ENCODE results near the gene KLHDC7A. TPM values are rescaled to one million over a fixed set of nuclear protein-coding genes. Genes with fewer than 3 reads are reported as not detected.

KLHDC7A gene
- total RNA-seq, 1 experiment from 2014 or later = not detected

DNA sequence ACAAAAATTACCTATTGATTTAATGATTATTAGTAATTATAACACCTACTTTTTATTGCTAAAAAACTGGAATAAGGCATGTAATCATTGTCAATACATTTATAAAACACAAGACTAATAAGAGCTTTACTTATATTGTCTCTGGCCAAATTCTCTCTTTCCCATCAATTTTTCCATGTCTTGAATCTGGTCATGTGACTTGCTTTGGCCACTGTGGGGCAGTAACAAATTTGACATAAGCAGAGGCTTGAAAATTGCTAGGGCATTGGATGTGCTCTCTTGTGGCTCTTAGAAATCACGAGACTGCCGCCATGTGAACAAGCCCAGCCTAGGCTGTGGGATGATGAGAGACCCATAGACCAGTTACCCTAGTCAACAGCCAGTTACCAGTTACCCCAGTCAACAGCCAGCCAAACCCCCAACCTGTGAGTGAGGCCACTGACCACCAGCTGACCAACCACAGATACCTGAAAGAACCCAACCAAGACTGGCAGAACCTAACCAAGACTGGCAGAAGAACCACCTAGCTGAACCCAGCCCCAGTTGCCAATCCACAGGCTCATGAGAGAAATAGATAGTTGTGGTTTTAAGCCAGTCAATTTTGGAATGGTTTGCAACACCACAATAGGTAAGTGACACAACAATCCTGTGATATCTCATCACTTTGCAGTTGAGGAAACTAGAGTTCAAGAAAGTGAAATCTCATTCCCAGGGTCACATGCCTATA, 8.8 kb downstream of the KLHDC7A start:
- no TSS peak for BruUV-seq (replicated peaks)
- ChIA-PET CTCF (no interaction called here), POLR2A (ENCODE audit: unreplicated experiment) (no interaction called here)
- H3K4me1 ChIP-seq (ENCODE audit: insufficient read depth, low read length) = no peaks in the 10 kb centered on the region
- H3F3A ChIP-seq (ENCODE audit: low read length, unreplicated experiment) = no peaks in the 10 kb centered on the region
- DNase-seq = no peak
- no peak overlapping the region for H3K4me3 ChIP-seq (ENCODE audit: low read length)
- peaks cover 41% of the 10 kb centered on the region for H3K27me3 ChIP-seq (ENCODE audit: low read length)
- TF ChIP-seq CTCF (conservative IDR thresholded peaks at IDR 0.05; ENCODE audit: low read depth, low read length) (no peak), EZH2phosphoT487 (IDR thresholded peaks at IDR 0.05; ENCODE audit: borderline replicate concordance, low read length) (no peak), EZH2 (IDR thresholded peaks at IDR 0.05; ENCODE audit: low read length, unreplicated experiment) (no peak)
- H3K36me3 ChIP-seq (ENCODE audit: low read depth, low read length) = no peaks in the 10 kb centered on the region
- H3K9me3 ChIP-seq (ENCODE audit: low read length) = no peaks in the 10 kb centered on the region
- no peak overlapping the region for H3K9ac ChIP-seq (ENCODE audit: low read length)
- no peaks in the 10 kb centered on the region for H4K20me1 ChIP-seq (ENCODE audit: low read length)
- no peak overlapping the region for H2AFZ ChIP-seq (ENCODE audit: low read length)
- ATAC-seq = no peak
- H3K79me2 ChIP-seq (ENCODE audit: low read length) = no peaks in the 10 kb centered on the region
- no peak overlapping the region for H3K4me2 ChIP-seq (ENCODE audit: low read length)
- no peak overlapping the region for H3K27ac ChIP-seq (ENCODE audit: low read length)
- intact Hi-C loops (cut with micrococcal nuclease) = no loop called here
- no peaks in the 10 kb centered on the region for H3K9me2 ChIP-seq (replicated peaks; ENCODE audit: low read length)

DNA sequence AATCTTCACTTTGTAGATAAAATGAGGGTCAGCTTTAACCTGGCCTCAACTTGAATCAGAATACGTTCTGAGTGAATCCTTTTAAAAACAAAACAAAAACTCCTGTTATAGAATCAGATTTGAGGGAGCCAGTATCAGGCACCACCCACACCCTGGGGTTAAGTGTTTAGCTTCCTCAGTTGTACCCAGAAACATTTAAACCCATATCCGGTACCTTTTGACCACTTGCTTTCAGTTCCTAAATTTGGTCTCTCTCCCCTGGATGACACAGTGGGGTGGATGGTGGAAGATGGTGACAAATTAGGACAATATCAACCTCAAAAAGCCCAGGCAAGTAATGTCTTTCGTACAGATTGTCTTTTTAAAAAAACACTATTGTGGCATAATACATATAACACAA, 10.4 kb downstream of the KLHDC7A start:
- no peak overlapping the region for H3K4me3 ChIP-seq (ENCODE audit: low read length)
- H3K36me3 ChIP-seq (ENCODE audit: low read depth, low read length) = no peaks in the 10 kb centered on the region
- BruUV-seq (replicated peaks) = no TSS peak
- H3K9me3 ChIP-seq (ENCODE audit: low read length) = no peaks in the 10 kb centered on the region
- intact Hi-C loops (cut with micrococcal nuclease) = no loop called here
- H3K4me1 ChIP-seq (ENCODE audit: insufficient read depth, low read length) = no peaks in the 10 kb centered on the region
- no peak overlapping the region for H3K27ac ChIP-seq (ENCODE audit: low read length)
- H3F3A ChIP-seq (ENCODE audit: low read length, unreplicated experiment) = no peaks in the 10 kb centered on the region
- H3K9ac ChIP-seq (ENCODE audit: low read length) = no peak overlapping the region
- H3K9me2 ChIP-seq (replicated peaks; ENCODE audit: low read length) = no peaks in the 10 kb centered on the region
- TF ChIP-seq EZH2phosphoT487 (IDR thresholded peaks at IDR 0.05; ENCODE audit: borderline replicate concordance, low read length) (no peak), EZH2 (IDR thresholded peaks at IDR 0.05; ENCODE audit: low read length, unreplicated experiment) (no peak), CTCF (conservative IDR thresholded peaks at IDR 0.05; ENCODE audit: low read depth, low read length) (no peak)
- H4K20me1 ChIP-seq (ENCODE audit: low read length) = no peaks in the 10 kb centered on the region
- ATAC-seq = no peak
- no peak for DNase-seq
- POLR2A ChIA-PET (ENCODE audit: unreplicated experiment) = no interaction called here
- no peak overlapping the region for H2AFZ ChIP-seq (ENCODE audit: low read length)
- CTCF ChIA-PET = no interaction called here
- no peak overlapping the region for H3K4me2 ChIP-seq (ENCODE audit: low read length)
- no peaks in the 10 kb centered on the region for H3K79me2 ChIP-seq (ENCODE audit: low read length)
- peaks cover 48% of the 10 kb centered on the region for H3K27me3 ChIP-seq (ENCODE audit: low read length)

DNA sequence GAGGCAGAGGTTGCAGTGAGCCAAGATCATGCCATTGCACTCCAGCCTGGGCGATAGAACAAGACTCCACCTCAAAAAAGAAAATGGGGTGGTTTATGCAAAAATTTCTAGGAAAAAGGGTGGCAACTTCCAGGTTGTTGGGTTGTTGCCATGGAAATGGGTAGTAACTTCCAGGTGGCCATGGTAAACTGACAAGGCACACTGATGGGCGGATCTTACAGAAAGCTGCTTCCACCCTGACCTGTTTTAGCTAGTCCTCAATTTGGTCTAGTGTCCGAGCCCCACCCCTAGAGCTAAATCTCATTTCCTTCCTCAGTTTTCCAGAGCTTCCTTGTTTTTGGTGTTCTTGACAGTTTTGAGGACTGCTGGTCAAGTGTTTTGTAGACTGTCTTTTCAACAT, 13.6 kb downstream of the KLHDC7A start:
- Histone ChIP-seq H3K9me3 (ENCODE audit: low read length) (no peaks in the 10 kb centered on the region), H3K36me3 (ENCODE audit: low read depth, low read length) (no peaks in the 10 kb centered on the region), H3K27ac (ENCODE audit: low read length) (no peak overlapping the region), H3K4me3 (ENCODE audit: low read length) (no peak overlapping the region), H3K79me2 (ENCODE audit: low read length) (no peaks in the 10 kb centered on the region), H2AFZ (ENCODE audit: low read length) (no peak overlapping the region), H4K20me1 (ENCODE audit: low read length) (no peaks in the 10 kb centered on the region), H3K4me1 (ENCODE audit: insufficient read depth, low read length) (no peaks in the 10 kb centered on the region), H3K4me2 (ENCODE audit: low read length) (no peak overlapping the region), H3F3A (ENCODE audit: low read length, unreplicated experiment) (no peaks in the 10 kb centered on the region), H3K27me3 (ENCODE audit: low read length) (peaks cover 36% of the 10 kb centered on the region), H3K9me2 (replicated peaks; ENCODE audit: low read length) (no peaks in the 10 kb centered on the region), H3K9ac (ENCODE audit: low read length) (no peak overlapping the region)
- intact Hi-C loops (cut with micrococcal nuclease) = no loop called here
- TF ChIP-seq CTCF (conservative IDR thresholded peaks at IDR 0.05; ENCODE audit: low read depth, low read length) (no peak), EZH2phosphoT487 (IDR thresholded peaks at IDR 0.05; ENCODE audit: borderline replicate concordance, low read length) (no peak), EZH2 (IDR thresholded peaks at IDR 0.05; ENCODE audit: low read length, unreplicated experiment) (no peak)
- DNase-seq = no peak
- BruUV-seq (replicated peaks) = no TSS peak
- POLR2A ChIA-PET (ENCODE audit: unreplicated experiment) = no interaction called here
- no peak for ATAC-seq
- CTCF ChIA-PET = no interaction called here

Measured in PC-3 (cell line).